ENCODE measurements around the gene ENO1.
A peak's percentile ranks its signal among the peaks of the same experiment; 100 is the strongest.
"Not testable (repeated sequence)": the region's sequence is repeated elsewhere in the genome, so short reads cannot be mapped to it uniquely, and the experiment has no call there.

ENO1 gene

DNA sequence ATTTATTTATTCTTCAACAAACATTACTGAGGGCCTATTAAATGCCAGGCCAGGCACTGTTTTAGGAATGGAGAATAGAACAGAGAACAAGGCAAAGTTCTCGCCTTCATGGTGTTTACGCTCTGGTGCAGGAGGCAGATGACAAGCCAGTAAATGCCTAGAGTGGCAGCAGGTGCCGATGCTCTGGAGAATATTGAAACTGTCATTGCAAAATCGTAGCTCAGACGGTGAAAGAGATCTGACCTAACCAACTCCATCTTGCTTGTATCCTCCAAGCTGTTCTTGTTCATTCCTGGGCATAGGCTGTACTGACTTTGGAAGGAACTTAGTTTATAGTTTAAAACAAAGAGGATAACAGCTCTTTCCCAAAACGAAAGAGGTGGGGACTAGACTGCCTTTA, 13.5 kb upstream of the ENO1 start:
- DNase-seq: no peak

GRCh38 chr1:8891401-8891800, 12.9 kb upstream of the ENO1 start:
- DNase-seq: no peak

GRCh38 chr1:8889925-8890785, 11.7 kb upstream of the ENO1 start:
- DNase-seq: no peak

GRCh38 chr1:8889103-8889846, 10.8 kb upstream of the ENO1 start:
- DNase-seq: no peak

DNA sequence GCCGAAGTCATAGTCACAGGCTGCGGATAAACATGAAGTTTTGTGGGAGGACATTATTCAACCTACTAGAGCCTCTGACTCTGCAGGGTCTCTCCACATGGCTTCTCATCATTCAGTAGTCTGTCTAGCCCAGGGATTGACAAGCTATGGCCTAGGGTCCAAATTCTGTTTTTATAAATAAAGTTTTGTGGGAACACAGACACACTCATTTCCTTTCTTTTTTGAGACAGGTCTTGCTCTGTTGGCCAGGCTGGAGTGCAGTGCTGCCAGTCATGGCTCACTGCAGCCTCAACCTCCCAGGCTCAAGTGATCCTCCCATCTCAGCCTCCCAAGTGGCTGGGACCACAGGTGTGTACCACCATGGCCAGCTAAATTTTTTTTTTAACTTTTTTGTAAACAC, 8.1 kb upstream of the ENO1 start:
- DNase-seq: no peak

DNA sequence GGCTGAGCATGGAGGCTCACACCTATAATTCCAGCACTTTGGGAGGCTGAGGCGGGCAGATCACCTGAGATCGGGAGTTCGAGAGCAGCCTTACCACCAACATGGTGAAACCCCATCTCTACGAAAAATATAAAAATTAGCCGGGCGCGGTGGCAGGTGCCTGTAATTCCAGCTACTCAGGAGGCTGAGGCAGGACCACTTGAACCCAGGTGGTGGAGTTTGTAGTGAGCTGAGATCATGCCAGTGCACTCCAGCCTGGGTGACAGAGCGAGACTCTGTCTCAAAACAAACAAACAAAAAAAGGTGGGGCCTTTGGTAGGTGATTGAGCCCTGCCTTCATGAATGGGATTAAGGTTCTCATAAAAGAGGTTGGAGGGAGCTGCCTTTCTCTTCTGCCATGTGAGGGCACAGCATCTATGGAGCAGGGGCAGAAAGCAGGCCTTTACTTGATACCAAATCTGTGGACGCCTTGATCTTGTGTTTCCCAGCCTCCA, 7.6 kb upstream of the ENO1 start:
- DNase-seq: not testable (repeated sequence)

DNA sequence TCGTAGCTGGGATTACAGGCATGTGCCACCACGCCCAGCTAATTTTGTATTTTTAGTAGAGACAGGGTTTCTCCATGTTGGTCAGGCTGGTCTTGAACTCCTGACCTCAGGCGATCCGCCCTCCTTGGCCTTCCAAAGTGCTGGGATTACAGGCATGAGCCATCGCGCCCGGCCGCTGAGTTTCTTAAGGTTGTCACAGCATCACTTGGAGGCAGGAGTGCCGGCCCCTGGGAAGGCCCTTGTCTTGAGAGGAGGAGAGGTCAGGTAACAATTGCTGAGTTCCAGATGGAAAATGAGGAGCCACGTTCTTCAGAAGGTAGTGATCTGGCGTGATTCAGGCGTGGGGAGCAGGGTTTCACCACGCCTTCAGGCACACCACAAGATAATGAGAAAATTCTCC, 5.6 kb upstream of the ENO1 start:
- DNase-seq: not testable (repeated sequence)

GRCh38 chr1:8883491-8883890, 5.0 kb upstream of the ENO1 start:
- DNase-seq: no peak

- peak; percentile 76 for DNase-seq
Measured at GRCh38 chr1:8879922-8880676, 1.6 kb upstream of the ENO1 start.

DNA sequence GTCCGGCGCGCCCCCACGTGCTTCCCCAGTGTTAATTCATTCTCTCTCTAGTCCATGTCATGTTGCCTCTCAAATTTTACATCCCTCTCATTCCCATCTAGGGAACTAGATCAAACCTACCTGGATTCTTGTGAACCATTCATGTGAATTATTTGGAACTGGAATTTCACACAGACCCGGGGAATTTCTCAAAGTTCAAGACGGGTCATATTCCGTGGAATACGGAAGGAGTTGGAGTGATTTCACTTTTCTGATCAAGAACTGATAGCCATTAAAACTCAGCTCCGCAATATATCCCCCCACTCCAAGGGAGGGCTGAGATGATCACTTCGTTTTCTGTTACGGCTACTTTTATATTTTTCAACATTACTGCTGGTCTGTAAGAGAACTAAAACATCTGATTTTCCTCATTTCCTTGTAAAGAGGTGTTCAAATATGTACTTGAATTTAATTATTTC, 1.0 kb upstream of the ENO1 start:
- DNase-seq: no peak

DNA sequence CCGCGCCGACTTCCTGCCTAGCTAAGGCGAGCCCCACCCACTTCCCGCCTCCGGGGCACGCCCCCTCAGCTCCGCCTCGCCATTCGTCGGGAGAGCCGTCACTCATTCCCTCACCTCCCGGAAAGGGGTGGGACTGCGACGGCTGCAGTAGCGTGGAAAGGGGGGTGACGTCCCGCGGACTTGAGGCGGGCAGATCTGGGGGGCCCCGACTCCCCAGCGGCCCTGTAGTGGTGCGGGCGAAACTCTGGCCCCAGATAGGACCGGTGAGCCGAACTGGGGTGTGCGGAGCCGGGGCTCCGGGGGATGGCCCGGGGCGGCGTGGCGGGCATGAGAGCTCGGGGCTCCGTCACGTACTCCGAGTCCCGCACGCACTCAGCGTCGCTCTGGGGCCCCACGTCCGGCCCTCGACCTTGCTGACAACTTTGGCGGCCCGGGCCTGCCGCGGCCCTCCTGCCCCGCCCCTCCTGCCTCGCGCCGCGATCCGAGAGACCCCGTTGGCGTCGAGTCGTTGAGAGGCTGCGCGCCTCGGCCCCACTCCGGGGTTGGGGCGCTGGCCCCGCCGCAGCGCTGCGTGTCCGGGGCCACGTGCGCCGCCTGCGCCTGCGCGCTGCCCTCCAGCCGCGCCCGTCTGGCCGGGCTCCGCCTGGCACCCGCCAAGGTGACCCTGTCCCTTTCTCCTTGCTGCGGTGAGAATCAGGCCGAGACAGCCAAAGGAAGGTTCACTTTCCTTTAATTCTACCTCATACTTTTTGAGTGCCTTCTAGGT, 395 bp upstream of the ENO1 start:
- DNase-seq: peak; percentile 100

- no peak for DNase-seq
Measured at GRCh38 chr1:8876087-8876486, 2.4 kb downstream of the ENO1 start.

DNA sequence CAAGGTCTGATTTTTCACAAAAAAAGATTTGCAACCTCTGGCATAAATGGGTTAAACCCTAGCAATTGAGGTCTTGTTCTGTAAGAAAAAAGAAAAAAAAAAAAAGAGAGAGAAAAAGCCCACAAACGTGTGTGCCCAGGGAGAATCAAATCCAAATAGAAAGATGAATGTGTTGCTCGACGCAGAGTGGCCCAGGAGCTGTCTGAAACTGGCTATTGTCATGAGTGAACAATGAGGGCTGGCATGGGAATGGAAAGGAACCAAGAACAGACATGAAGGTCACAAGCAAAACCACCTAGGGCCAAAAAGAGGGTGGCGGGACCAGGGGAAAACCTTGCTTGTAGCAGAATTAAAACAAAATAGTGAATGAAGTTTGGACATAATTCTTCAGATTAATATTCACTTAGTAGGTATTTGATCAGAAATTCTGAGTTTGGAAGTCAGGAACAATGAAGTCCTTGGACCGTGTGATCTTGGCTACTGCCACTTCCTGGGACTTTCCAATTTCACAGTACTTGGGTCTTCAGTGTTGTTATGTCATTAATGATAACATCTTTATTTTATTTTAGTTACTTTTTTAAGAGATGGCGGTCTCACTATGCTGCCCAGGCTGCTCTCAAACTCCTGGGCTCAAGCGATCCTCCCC, 3.1 kb downstream of the ENO1 start:
- DNase-seq: no peak

DNA sequence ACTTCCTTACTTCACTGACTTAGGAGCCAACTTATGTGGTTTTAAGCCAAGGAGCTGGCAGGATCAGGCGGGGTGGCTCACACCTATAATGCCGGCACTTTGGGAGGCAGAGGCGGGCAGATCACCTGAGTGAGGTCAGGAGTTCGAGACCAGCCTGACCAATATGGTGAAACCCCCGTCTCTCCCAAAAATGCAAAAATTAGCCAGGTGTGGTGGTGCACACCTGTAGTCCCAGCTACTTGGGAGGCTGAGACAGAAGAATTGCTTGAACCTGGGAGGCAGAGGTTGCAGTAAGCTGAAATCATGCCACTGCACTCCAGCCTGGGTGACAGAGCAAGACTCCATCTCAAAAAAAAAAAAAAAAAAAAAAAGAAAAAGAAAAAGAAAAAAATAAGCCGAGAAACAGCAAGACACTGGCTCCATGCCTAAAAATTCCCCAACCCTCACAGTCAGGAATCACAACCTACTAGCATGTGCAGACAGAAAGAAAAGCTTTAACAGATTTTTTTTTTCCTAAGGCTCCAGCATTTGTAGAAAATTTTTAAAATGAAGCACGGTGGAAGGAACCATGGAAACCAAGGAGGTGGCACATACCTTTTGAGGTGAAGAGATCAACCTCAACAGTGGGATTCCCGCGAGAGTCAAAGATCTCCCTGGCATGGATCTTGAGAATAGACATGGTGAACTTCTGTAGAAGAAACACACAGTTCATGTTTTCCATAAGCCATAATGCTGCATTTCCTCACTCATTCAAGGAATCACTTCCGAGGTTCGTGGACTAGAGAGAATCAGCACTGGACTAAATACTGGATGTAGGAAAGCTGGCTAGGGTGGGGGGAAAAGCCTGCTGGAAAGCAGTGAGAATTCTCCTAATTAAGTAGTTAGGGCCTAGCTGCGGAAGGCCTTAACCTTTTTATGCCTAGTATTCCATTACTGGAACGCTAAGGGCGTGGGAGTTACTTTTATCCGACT, 4.0 kb downstream of the ENO1 start:
- DNase-seq: no peak

GRCh38 chr1:8873506-8874229, 4.8 kb downstream of the ENO1 start:
- DNase-seq: peak; percentile 92

DNA sequence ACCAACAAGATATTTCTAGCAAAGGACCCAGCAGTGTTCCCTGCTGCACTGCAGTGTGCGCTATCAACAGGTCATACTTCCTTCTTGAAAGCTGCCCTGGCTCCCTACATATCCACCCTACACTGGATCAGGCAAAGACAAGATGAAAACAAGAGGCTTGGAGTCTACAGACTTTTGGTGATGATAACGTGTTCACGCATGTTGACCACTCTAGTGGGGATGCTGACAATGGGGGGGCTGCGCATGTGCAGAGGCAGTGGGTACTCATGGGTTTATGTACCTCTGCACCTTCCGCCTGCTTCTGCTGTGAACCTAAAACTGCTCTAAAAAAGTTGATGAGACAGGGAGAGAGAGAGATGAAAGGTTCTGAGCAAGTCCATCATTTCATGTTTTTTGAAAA, 5.5 kb downstream of the ENO1 start:
- no peak for DNase-seq

GRCh38 chr1:8871965-8872399, 6.5 kb downstream of the ENO1 start:
- no peak for DNase-seq

DNA sequence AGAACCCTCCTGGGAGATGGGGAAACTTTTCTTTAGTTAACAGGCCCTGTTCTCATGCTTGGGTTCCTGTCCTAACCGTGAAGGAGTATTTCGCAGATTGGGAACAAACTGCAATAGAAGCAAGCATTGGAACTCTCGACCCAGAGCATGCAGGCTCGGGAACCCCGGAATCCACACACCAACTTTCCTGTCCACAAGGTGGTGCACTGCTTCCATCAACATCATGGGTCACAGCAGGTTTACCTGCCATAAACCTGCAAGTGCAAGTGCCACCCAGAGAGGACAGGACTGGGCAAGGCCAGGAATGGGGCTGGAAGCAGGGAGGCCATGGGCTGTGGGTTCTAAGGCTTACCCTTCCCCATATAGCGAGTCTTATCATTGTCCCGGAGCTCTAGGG, 6.9 kb downstream of the ENO1 start:
- DNase-seq: no peak

GRCh38 chr1:8870616-8871538, 7.6 kb downstream of the ENO1 start:
- DNase-seq: no peak
